NCI-H524 (cell line): ENCODE data around the gene PDLIM7.

Experiments used
- DNase-seq, 2 experiments: peaks; one replicate each; lab custom pipeline; 2025; lab: John Stamatoyannopoulos, UW

The PDLIM7 gene

DNA sequence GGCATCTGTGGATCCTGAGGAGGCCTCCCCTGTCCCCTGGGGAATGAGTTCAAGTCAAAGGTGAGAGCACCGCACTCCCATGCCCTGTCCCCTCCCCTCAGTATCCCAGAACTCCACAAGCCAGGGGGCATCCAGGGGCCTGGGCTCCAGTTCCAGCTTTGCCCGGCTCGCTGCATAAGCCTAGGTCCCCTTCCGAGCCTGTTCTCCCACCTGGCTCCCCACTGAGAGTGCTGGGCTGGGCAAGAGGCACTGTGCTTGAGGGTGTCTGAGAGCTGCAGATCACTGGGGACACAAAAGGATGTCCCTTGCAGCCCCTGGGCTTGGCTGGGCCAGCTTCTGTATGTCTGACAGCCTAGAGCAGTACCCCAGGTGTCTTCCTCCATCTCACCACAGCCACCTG, 7.7 kb upstream of the PDLIM7 start:
- DNase-seq, result no peak

DNA sequence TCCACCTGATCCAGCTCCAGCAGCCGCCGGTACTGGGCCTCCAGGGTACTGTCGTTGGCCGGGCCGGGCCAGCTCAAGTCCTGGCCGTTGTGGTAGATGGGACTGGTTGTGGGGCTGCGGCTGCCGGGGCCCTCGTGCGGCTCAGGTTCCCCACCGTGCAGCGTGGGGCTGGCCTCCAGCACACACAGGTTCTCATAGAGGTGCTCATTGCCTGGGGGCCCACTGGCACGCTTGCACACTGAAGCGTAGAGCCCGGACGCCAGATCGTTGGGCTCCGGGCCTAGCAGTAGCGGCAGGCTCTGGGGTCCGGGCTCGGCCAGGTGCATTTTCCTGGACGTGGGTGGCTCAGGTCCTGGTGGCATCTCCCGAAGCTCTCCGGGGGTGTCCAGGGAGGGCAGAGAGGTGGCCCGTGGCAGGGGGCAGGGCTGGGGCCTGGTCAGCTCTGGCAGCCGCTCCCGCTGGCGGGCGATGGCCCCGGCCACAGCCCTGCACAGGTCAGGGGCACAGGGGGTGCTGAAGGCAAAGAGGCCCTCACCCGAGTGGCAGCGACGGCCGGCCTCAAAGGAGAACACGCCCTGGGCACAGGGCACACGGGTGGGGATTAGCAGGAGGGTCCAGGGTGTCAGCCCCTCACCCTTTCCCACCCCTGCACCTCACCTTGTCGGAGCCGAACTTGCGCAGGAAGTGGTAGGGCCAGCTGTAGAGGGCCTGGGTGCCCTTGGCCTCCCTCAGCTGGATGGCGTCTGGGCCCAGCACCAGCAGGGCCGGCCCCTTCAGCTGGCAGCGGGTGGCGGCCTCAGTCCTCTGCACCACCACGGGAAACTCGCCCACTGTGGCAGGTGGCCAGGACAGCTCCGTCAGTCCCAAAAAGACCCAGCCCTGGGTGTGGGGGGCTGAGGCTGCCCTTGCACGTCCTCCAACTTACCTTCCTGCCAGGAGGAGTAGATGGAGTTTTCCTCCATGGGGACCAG, 7.0 kb upstream of the PDLIM7 start:
- no peak for DNase-seq

DNA sequence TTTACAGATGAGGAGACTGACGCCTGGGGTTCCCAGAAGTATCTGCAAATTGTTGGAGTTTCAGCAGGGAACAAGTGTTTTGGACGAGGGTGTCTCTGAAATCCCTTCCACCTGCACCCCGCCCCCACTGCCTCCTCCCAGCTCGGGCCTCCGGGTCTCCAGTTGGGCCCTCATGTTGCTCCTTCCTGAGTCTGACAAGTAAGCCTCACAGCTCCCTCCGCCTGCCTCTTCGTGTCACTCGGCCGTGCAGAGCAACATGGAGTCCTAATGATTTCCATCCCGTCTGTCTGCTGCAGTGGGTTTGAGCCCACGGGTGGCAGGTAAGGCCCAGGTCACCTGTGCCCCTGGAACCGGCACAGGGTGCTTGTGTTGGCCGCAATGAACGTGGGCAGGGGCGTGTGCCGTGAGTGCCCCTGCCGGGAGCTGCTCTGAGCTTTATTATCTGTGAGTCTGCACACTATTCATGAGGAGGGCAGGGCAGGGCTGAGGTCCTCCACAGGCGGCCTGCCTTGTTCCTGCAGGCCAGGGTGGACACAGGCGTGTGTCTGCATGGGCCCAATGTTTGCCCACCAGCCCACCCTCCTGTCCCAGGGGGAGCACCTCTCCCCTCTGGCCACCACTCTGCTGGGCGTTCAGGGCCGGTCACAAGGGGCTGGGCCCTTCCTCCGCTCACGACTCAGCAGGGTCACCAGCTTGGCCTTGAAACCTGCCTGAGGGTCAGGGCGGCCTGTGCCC, 6.1 kb upstream of the PDLIM7 start:
- no peak for DNase-seq

DNA sequence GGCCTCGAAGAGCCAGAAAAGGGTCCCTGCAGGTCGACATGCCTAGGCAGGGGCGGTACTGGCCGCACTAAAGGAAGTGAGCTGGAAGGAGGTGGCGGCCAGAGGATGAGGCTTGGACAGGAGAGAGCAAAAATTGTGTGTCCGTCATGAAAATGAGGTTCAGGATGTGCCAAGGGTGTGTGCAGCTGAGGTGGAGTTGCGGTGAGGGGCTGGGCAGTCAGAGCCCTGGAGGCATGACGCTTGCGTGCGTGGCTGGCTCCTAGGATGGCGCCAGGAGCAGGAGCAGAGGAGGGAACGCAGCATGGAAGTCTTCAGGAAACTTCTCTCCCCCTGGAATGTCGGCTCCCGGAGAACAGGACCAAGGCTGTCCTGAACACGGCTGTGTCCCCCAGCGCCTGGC, 5.5 kb upstream of the PDLIM7 start:
- DNase-seq, result no peak

DNA sequence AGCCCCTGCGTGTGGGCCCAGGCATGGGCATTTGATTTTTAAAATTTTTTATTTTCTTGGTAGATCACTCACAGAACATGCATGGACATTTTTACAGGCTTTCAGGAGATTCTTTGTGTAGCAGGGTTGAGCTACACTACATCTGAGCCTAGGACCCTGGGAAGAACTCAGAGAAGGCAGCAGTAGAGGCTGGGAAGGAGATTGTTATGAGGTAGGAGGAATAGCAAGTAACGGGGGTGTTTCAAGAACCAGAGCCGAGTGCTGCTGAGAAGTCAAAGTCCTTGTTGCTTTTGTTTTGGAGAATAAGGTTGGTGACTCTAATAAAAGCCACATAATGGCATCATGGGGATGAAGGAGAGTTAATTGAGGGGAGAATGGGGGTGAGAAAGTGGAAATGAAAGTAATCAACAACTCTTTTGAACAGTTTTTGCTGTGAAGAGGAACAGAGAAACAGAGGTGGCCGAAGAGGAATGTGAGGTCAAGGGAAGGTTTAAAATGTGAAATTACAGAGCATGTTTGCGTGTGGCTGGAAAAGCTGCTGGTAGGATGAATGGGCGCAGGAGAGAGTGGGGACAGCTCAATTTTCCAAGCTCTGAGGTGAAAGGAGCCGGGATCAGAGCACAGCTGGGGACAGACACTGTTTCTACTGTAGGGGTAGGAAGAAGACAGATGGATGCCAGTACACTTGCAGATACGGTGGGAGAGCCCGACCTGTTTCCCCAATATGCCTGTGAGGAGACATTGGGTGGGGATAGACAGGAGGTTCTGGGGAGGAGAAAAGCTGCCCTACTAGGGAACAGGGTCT, 4.7 kb upstream of the PDLIM7 start:
- DNase-seq, result no peak

DNA sequence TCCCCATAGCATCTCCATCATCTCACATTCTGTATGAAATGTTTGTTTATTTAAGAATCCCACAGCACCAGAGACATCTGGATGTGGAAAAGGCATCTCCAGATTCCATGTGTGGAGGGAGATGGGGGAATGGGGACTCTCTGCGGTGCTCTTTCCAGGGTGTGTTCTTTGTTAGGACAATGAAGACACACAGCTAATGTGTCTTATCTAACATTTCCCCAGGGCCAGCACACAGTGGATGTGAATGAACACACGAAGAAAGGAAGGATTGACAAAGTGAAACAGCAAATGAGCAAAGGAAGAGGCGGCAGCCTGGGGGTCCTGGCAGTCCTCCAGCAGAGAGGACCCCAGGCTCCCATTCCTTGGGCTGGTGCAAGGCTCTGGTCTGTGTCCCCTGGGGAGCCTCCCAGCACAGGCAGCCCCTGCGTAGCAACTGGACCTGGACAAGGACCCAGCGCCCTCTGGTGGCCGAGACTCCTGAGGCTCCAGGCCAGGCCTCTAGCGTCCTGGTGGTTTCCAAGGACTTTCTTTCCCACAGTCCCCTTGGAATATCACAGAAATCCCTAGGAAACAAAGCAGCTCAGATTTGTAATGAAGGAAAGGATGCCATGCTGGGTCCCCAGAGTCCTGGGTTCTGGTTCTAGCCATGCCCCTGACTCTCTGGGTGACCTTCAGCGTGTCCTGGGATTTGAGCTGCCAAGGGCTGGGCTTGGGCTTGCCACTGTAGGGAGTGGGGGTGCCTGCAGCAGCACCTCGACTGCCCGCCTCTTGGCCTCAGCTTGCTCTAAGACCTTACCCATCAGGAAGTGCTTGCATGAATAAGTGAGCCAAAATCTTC, 3.5 kb upstream of the PDLIM7 start:
- DNase-seq, result peak; percentile 67 to 80

DNA sequence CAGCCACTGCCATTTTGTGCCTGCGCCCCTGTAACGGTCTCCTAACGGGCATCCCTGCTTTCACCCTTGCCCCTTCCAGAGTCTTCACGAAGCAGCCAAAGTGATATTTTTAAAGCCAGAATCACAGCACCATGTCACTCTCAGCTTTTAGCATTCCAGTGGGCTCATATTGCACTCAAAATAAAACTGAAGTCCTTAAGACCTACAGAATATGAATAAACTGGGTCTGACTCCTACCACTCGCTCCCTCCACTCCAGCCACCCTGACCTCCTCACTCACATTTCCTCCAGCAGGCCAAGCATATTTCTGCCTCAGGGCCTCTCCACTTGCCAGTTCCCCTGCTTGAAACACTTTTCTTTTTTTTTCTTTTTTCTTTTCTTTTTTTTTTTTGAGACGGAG, 2.4 kb upstream of the PDLIM7 start:
- no peak for DNase-seq

DNA sequence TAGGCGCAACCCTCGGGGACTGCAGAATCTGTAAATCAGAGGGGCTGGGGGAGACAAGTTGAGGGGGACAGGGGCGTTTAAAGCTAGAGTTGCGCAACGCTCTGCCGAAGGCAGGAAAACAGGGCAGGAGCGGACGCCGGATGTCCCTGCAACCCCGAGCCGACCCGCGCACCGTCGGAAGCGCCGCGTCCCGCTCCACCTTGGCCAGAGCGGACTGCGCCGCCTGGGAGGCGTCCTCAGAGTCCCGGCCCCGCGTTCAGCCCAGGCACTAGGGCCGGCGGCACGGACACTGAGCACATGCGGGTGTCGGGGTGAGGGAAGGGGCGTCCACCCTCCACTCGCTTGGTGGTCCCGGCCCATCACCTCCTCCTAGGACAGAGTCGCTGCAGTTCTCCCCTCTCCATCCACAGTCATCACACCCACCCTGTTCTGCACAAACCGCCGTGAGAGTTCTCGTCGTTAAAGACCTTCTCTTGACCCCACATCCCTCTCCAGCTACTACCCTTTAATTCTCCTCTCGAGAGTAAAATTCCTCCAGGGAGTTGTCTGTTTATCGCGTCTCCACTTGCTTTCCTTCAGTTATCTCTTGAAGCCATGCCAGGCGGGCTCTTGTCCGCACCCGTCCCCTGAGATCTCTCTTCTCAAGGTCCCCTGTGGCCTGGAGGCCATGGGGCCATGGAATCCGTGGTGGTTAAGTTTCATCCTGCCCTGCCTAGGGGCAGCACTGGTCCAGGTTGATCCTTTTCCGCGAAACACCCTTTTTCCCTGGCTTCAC, 796 bp upstream of the PDLIM7 start:
- no peak for DNase-seq

DNA sequence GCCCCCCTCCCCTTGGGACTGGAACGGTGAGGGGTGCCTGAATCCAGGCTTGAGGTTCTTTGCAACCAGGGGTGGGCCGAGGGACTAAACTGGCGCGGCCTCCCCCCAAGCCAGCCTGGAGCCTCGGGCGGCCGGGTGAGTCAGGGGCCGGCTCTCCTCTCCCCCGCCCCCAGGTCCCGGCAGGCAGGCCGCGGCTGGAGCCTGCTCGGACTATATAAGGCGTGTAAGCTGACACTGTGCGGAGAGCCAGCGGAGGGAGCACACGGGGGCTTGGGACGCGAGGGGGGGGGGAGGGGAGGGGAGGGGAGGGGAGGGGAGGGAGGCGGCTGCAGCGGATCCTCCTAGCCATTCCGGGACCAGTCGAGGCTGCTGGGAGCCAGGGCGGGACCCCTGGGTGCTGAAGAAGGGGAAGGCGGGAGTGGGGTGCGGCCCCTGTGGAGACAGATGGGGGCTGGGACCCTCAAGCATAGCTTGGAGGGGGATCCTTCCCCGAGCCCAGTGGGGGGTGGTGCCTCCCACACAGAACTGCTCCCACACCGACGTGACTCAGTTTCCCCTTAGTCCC, 595 bp downstream of the PDLIM7 start:
- DNase-seq, result peak; percentile 34 to 69

DNA sequence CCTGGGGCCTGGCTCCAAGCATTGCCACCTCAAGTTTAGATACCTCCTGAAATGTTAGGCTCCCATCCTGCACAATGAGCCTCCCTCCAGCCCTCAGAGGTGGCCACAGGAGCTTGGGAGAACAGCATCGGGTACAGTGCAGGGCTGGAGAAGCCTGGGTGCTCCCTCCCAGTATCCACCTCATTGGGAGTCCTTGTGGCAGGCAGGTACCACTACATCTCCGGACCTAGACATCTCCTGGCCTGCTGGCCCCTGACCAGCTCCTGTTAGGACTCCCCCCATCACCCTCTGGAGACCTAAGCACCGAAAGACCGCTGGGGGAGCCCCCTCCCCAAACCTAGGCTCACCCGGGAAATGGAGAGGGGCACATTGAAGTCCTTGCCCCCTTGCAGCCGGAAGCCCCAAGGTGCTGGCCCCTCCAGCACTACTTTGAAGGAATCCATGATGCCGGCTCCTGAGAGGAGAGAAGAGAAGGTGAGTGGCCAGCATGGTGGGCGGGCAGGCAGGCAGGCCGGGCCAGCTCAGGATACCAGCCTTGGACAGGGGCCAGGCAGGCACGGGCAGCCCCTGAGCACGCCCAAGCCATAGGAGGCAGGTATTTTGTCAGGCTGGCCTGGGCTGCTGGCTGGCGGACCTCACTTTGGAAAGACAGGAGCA, 1.2 kb downstream of the PDLIM7 start:
- DNase-seq, result no peak

DNA sequence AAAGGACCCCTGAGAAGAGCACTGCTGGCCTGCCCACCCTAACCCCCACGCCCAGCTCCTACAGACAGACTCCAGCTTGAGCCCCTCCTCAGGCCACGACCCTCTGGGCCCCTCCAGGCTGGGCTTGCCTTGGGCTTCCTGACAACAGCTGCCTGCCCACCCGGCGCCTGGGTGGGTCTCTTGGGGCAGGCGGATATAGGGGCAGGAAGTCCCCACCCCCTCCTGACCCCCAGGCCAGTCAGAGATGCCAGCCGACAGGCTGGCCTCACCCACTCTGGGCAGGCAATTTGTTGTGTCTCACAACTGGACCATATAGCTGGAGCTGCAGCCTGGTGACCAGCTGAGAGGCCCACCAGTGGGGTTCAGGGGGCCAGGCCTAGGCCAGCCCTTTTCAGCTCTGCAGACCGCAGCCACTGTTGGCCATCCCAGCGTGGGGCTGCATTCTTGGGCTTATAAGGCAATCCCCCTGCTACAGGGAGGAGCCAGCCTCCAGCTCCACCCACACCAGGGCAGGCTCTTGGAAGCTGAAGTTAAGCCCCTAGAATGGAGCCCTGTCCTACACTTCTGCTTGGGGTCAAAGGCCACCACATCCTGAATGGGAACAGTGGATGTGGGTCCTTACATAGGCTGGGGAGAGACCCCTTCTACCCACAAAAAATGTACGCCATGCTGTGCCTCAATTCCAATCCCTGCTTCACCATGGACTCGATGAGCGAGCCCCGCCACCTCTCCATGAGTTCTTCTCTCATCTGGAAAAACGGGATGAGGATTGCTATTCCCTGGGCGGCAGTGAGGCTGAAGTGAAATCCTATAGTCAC, 2.0 kb downstream of the PDLIM7 start:
- no peak for DNase-seq

DNA sequence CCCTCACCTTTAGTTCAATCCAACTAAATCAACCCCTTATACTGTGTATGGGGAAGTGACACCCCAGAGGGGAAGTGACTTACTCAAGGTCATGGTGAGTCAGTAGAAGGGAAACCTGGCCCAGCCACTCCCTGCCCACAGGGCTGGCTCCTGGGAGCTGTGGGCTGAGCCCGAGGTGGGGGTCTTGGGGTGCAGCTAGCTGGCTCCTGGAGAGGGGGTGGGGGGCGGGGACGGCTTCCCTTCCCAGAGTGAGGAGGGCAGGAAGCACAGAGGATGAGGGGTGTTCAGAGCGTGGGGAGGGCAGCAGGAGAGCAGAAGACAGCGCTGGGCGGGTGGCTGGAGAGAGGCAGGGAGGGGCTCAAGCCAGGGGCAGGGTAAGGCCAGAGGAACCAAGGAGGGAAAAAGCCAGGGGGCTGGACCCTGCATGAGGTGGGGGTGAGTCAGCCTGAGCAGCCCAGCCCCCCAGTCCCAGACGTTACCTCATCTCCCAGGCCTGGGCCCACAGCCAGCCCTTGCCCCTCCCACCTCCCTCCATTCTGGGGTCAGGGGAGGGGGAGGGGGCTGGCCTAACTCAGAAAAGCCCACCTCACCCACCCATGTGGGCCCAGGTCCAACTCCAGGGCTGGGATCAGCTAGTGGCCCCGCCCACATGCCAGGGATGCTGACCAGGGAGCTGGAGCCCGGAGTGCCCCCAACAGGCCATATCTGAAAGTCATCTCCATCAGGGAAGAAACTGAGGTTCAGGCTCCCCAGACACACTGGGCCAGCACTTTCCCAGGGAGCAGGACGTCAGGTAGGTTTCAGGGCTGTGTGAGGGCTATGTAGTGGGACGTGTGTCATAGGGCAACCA, 2.8 kb downstream of the PDLIM7 start:
- peak in 1 of 2 experiments; percentile 20 for DNase-seq

DNA sequence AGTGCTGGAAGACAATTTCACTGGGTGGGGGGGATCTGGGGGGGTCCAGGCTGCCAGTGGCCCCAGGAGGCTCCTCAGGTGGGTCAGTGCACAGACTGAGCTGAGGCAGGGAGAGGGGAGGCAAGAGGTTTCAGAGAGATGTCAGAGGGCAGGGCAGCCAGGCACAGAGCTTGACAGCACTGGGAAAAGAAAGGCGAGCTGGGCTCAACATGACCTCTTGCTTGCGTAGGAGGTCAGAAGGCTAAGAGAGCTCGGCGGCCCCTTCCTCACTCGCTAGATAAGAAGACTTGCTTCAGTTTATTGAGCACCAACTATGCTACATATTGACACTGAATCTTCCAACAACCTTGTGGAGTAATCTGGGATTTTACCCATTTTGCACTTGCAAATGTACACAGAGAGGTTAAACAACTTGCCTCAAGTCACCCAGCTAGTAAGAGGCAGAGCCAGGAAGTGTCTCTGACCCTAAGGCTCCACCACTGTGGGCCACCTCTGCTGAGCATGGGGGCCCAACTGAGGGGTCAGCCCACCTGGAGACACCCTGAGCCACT, 3.5 kb downstream of the PDLIM7 start:
- DNase-seq, result no peak

DNA sequence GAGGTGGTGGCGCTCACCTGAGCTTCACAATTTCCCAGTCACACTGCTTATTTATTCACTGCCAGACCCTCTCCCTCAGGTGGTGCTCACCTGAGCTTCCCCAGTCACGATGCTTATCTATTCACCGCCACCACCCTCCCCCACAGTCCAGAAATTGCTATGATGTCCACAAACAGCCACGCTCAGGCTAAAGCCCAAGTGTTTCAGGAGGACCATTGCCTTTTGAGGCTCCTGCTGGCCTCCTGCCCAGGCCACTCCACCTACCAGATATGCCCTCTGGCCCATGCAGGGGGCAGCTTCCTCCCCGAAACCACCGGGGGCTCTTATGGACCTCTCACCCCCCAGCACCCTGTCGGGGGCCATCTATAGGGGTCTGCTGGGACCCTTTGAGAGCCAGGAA, 4.6 kb downstream of the PDLIM7 start:
- DNase-seq, result no peak

DNA sequence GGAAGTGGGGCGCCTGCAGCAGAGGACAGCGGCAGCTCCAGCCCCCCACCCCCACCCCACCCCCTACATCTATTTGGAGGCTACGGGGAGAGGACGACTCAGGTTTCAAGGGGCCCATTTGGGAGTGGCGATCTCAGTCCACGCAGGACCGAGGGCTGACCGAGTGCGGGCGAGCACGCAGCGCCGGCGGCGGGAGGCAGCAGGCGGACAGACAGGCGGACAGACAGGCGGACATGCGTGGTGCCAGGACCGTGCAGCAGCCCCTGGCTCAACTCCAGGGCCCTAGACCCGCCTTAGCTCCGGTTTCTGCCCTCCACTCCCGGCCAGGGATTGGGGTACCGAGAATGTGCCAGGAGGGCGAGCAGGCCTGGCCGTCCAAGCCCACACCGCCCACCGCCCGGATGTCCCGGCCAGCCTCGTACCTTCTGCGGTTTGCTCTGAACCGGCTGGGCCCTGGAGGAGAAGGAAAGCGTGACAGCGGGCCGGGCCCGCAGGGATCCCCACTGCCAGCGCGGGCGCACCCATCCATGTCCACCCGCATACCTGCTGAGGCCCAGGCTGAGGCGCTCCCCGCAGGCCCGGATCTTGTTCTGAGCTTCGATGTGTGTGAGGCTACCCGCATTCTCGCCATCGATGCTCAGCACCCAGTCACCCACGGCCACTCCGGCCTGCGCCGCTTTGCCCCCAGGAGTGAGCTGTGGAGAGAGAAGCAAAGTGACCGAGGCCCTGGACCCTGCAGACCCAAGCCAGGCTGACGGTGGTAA, 5.2 kb downstream of the PDLIM7 start:
- DNase-seq, result no peak

DNA sequence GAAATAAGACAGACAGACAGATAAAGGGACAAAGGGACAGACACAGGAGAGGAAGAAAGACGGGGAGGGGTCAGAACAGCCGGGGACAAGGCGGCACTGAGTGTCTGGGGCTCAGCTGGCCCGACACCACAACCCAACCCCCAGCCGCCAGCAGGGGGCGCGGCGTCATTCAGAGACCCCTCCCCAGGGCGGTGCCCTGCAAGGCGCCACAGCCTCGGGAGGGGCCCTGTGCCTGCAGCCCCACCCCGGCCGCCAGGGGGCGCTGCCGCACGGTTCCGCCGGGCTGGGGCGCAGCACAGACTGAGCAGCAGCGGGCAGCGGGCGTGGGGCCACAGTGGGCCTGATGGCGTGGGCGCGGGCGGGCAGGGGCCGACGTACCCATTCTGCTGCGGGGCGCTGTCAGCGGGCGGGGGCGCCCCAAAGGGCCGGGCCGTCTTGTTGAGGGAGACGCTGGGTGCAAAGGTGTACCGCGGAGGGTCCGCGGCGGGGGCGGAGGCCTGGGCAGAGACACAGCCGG, 5.9 kb downstream of the PDLIM7 start:
- peak in 1 of 2 experiments; percentile 15 for DNase-seq

DNA sequence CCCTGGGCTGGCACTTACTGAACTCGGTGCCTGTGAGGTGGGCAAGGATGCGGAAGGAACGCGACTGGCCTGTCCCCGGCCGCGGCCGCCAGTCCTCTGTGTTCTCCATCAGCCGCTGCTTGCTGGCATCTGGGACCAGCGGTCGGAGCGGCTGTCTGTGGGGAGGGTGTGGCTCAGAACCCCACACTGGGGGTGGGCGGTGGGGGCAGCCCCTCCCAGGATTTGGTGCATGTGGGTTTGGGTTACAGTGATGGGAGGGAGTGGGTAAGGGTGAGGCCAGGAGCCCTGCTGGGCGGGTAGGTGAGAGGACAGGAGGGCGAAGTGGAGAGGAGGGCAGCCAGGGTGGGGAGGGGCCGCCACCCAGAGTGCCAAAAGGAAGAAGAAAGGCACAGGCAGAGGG, 6.4 kb downstream of the PDLIM7 start:
- no peak for DNase-seq
